ENCODE data around the gene KCNK6. TPM values are rescaled to one million over a fixed set of nuclear protein-coding genes. Genes with fewer than 3 reads are reported as not detected.

KCNK6 gene
- total and polyA plus RNA-seq, 2 donors (not counting 3 experiments of a cell fraction or from before 2014, with no cell fraction given), result 7.4 to 11.3 TPM

DNA sequence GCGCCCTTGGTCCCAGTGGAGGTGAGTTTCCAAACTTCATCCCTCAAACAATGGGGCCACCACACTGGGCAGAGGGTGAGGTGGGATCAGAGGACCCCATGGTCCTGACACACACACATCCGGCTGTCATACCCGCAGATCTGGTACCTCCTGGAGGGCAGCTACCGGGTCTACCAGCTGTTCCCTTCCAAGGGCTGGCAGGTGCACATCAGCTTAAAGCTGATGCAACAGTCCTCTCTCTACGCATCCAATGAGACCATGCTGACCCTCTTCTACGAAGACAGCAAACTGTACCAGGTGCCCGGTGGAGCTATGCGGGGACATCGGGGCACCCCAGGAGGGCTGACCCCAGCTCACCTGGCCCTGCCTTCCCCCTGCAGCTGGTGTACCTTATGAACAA is 40.7 kb downstream of the KCNK6 start:
- no peaks in the 10 kb centered on the region for H4K20me1 ChIP-seq (replicated peaks; ENCODE audit: control insufficient read depth, extremely low read depth, insufficient read depth, low read length)
- no peak overlapping the region for H3K9ac ChIP-seq (replicated peaks; ENCODE audit: extremely low read depth, insufficient read depth, low read length)
- ChIA-PET CTCF (interaction anchor here (1.9 kb wide), 1 partner anchor 14 kb away, joined by 4 read pairs; the partner anchor contains the start of gene PSMD8), POLR2A (no interaction called here)
- peaks cover 3% of the 10 kb centered on the region for H3K4me1 ChIP-seq (ENCODE audit: control insufficient read depth, extremely low read depth, insufficient read depth, low read length)
- DNase-seq (ENCODE audit: low read depth, low spot score), result no peak
- dilution Hi-C loops (cut with MboI; ENCODE audit: extremely low pct_ligation_motif_present, low sequenced_read_pairs), result no loop called here
- TF ChIP-seq GATA2 (IDR thresholded peaks at IDR 0.05; ENCODE audit: insufficient read depth, insufficient read length, low read depth, low read length) (no peak), EZH2 (IDR thresholded peaks at IDR 0.05; ENCODE audit: borderline replicate concordance, low read depth, low read length, severe bottlenecking) (no peak), FOS (IDR thresholded peaks at IDR 0.05; ENCODE audit: borderline replicate concordance, insufficient read depth, low read length) (no peak), MYC (IDR thresholded peaks at IDR 0.05; ENCODE audit: low read depth, low read length) (no peak), POLR2A (IDR thresholded peaks at IDR 0.05; ENCODE audit: low read depth, low read length) (no peak), POLR2AphosphoS5 (IDR thresholded peaks at IDR 0.05; ENCODE audit: insufficient read depth, low read depth, low read length) (no peak), JUN (IDR thresholded peaks at IDR 0.05; ENCODE audit: borderline replicate concordance, insufficient read depth, insufficient read length, low read depth) (no peak)
- TF ChIP-seq, protein P1, sequence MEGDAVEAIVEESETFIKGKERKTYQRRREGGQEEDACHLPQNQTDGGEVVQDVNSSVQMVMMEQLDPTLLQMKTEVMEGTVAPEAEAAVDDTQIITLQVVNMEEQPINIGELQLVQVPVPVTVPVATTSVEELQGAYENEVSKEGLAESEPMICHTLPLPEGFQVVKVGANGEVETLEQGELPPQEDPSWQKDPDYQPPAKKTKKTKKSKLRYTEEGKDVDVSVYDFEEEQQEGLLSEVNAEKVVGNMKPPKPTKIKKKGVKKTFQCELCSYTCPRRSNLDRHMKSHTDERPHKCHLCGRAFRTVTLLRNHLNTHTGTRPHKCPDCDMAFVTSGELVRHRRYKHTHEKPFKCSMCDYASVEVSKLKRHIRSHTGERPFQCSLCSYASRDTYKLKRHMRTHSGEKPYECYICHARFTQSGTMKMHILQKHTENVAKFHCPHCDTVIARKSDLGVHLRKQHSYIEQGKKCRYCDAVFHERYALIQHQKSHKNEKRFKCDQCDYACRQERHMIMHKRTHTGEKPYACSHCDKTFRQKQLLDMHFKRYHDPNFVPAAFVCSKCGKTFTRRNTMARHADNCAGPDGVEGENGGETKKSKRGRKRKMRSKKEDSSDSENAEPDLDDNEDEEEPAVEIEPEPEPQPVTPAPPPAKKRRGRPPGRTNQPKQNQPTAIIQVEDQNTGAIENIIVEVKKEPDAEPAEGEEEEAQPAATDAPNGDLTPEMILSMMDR (IDR thresholded peaks at IDR 0.05; ENCODE audit: extremely low read depth in 1 of 2, insufficient read depth in 1 of 2, low read depth in 1 of 2, low read length in 2 of 2), result no peak
- TF ChIP-seq, protein P2, sequence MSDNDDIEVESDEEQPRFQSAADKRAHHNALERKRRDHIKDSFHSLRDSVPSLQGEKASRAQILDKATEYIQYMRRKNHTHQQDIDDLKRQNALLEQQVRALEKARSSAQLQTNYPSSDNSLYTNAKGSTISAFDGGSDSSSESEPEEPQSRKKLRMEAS (IDR thresholded peaks at IDR 0.05; ENCODE audit: insufficient read depth, insufficient read length), result no peak
- no peak for FAIRE-seq
- BruUV-seq (replicated peaks), result no TSS peak
- no peak overlapping the region for H3K4me3 ChIP-seq (replicated peaks in 1 of 3; ENCODE audit: insufficient read depth in 1 of 3, low read depth in 1 of 3, low read length in 3 of 3)
- H3K4me2 ChIP-seq (ENCODE audit: insufficient read depth, low read length), result no peak overlapping the region
- no peaks in the 10 kb centered on the region for H3K36me3 ChIP-seq (ENCODE audit: control insufficient read depth in 2 of 2, extremely low read depth in 1 of 2, insufficient read depth in 2 of 2, low read length in 2 of 2)
- intact Hi-C loops (cut with micrococcal nuclease), result no loop called here
- no peaks in the 10 kb centered on the region for H3K9me1 ChIP-seq (replicated peaks; ENCODE audit: control insufficient read depth, extremely low read depth, insufficient read depth, low read length)
- no peaks in the 10 kb centered on the region for H3K9me3 ChIP-seq (replicated peaks; ENCODE audit: control insufficient read depth, insufficient read depth, low read length)
- H3K79me2 ChIP-seq (ENCODE audit: control insufficient read depth, insufficient read depth, low read length), result no peaks in the 10 kb centered on the region
- no peak overlapping the region for H2AFZ ChIP-seq (ENCODE audit: low read depth, low read length)
- no peak overlapping the region for H3K27ac ChIP-seq (ENCODE audit: insufficient read depth, low read depth, low read length)
- H3K27me3 ChIP-seq (ENCODE audit: control insufficient read depth in 2 of 2, insufficient read depth in 2 of 2, low read length in 2 of 2), result peaks cover 13 to 14% of the 10 kb centered on the region in 2 experiments
